Thyroid gland (tissue), 4 donors: Measurements from ENCODE around the gene EMID1.

Experiments used
- CTCF ChIP-seq, 6 experiments: fragments of 200-600 bp in 3 of 6; fragments of 450-650 bp in 3 of 6; sonication (generic) in 3 of 6; IDR thresholded peaks; one replicate each; pipeline ENCODE4 v1.5.1; 2016 to 2019; ENCODE audit warnings: antibody characterized with exemption in 6 of 6, mild to moderate bottlenecking in 2 of 6, inconsistent platforms in 1 of 6, moderate library complexity in 1 of 6
- POLR2A ChIP-seq, 2 donors: fragments of 450-650 bp; IDR thresholded peaks; one replicate each; pipeline ENCODE4 v1.6.1; 2017; ENCODE audit warnings: antibody characterized with exemption in 2 of 2, mild to moderate bottlenecking in 2 of 2, moderate library complexity in 1 of 2

- peak in 2 of 6 experiments; percentile 8 to 33 for TF ChIP-seq CTCF (IDR thresholded peaks at IDR 0.05)
- no peak for TF ChIP-seq POLR2A (IDR thresholded peaks at IDR 0.05)
Observed at GRCh38 chr22:29205594-29206371, at the start of gene EMID1.
